HG03521 (cell line): ENCODE measurements around the gene PFKFB4.

ENCODE experiments used
- ATAC-seq: cut with Tn5 transposase; IDR thresholded peaks from one replicate; pipeline ENCODE4 v1.9.1; 2021; ENCODE audit warnings: mild to moderate bottlenecking, moderate library complexity; ENCODE audit not compliant: unreplicated experiment

The PFKFB4 gene

DNA sequence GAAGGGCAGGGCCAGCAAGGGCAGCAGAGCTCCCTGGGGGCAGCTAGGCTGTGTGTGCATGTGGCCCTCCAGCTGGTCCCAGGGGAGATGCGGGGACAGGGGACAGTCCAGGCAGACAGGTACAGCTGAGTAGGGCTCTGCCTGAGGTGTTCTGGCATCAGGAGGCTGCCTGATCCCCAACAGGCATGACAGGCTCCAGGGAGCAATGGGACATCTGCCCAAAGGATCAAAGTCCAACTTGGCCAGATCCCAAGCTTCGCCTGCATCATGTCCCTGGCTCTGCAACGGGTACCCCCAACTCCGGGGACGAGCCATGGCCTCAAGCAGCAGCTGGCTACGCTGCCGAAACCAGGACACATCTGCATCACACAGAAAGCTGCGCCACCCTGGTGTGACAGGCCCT is 88.3 kb downstream of the PFKFB4 start:
- no peak for ATAC-seq
